Loucy (cell line): ENCODE measurements around the gene MYDGF.

ENCODE experiments used
- EZH2phosphoT487 ChIP-seq: fragments of 200-600 bp; IDR thresholded peaks from 2 replicates; pipeline ENCODE4 v1.6.1; 2018; ENCODE audit warnings: antibody characterized with exemption, mild to moderate bottlenecking, moderate library complexity, borderline replicate concordance
- TF ChIP-seq, protein P1 (sequence below): fragments of 200-600 bp; sonication (generic); conservative IDR thresholded peaks from 2 replicates; pipeline ENCODE4 v1.5.1; 2014; ENCODE audit warnings: mild to moderate bottlenecking, antibody characterized with exemption, low read length

DNA sequence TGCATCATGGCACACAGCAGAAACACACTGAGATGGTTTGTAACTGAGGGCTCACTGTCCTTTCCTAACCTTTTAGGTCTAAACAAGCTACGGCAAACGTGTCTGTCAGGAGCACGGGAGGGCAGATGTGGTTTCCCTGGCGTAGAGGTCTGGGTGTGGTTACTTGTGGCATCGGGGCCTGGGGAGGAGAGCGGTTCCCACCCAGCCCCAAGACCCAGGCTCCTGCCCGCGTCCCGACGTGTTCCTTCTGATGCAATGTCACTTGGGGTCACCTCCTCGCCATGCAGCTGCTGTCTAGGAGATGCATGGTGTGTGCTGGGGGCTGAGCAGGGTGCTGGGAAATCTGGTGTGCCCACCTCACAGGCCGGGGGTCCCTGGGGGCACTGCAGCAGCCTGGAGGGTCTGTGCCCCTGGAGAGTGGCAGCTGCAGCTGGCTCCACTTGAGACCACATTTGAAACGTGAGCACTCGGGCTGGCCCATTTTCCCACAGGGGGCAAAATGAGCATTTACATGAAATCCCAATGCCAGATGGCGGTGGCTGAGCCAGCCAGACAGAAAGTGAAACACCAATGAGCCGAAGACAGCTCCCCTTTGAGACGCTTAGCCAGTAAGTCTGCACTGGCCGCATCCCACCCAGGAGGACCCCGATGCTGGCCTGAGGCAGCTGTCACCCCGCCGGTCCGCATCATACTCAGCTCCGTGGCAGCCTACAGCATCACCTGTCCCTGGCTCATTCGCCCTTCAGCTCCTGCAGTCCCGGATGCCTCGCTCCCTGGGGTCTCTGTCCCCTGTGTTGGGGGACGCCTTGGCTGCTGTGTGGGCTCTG is 22.3 kb upstream of the MYDGF start:
- TF ChIP-seq, protein P1, sequence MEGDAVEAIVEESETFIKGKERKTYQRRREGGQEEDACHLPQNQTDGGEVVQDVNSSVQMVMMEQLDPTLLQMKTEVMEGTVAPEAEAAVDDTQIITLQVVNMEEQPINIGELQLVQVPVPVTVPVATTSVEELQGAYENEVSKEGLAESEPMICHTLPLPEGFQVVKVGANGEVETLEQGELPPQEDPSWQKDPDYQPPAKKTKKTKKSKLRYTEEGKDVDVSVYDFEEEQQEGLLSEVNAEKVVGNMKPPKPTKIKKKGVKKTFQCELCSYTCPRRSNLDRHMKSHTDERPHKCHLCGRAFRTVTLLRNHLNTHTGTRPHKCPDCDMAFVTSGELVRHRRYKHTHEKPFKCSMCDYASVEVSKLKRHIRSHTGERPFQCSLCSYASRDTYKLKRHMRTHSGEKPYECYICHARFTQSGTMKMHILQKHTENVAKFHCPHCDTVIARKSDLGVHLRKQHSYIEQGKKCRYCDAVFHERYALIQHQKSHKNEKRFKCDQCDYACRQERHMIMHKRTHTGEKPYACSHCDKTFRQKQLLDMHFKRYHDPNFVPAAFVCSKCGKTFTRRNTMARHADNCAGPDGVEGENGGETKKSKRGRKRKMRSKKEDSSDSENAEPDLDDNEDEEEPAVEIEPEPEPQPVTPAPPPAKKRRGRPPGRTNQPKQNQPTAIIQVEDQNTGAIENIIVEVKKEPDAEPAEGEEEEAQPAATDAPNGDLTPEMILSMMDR, result no peak
- no peak for TF ChIP-seq EZH2phosphoT487
